A549 (cell line): ENCODE results near the gene EIF3A.

Experiments
- BHLHE40 ChIP-seq: IDR thresholded peaks from 2 replicates; pipeline ENCODE4 v1.6.1; 2012; ENCODE audit warnings: low read depth, low read length, inconsistent platforms
- EP300 ChIP-seq, 2 experiments: fragments of >200 bp; sonication (Bioruptor Twin); formaldehyde crosslinking; IDR thresholded peaks; 2 replicates in 1 of 2; 3 replicates in 1 of 2; pipeline ENCODE4 v1.6.1; 2016 to 2017
- HDAC2 ChIP-seq: fragments of 200-600 bp; sonication (generic); IDR thresholded peaks from 2 replicates; pipeline ENCODE4 v1.6.1; 2016
- JUN ChIP-seq, 2 experiments: fragments of >200 bp; sonication (Bioruptor Twin); formaldehyde crosslinking; IDR thresholded peaks; 2 replicates in 1 of 2; 3 replicates in 1 of 2; pipeline ENCODE4 v1.6.1; 2016 to 2017
- NFE2L2 ChIP-seq: fragments of 150-350 bp; conservative IDR thresholded peaks from 2 replicates; pipeline ENCODE4 v1.6.1; 2014; ENCODE audit warnings: low read length
- POLR2A ChIP-seq: IDR thresholded peaks from 2 replicates; pipeline ENCODE4 v1.6.1; 2012; ENCODE audit warnings: mild to moderate bottlenecking, low read length
- RFX5 ChIP-seq: fragments of 450-650 bp; IDR thresholded peaks from 2 replicates; pipeline ENCODE4 v1.7.1; 2014; ENCODE audit warnings: antibody characterized with exemption, mild to moderate bottlenecking, moderate library complexity
- TF ChIP-seq, protein P1 (sequence below): fragments of >200 bp; sonication (Bioruptor Twin); formaldehyde crosslinking; IDR thresholded peaks from 3 replicates; pipeline ENCODE4 v1.5.1; 2016
- TF ChIP-seq, protein P2 (sequence below): fragments of 450-650 bp; IDR thresholded peaks from 2 replicates; pipeline ENCODE4 v1.6.1; 2014; ENCODE audit warnings: antibody characterized with exemption
- TF ChIP-seq, protein P3 (sequence below): fragments of 250-450 bp; sonication (Bioruptor Pico); IDR thresholded peaks from 2 replicates; pipeline ENCODE4 v1.5.0; 2021; ENCODE audit warnings: mild to moderate bottlenecking, moderate library complexity, borderline replicate concordance
- TF ChIP-seq, protein P4 (sequence below): IDR thresholded peaks from 2 replicates; pipeline ENCODE4 v1.6.1; 2012; ENCODE audit warnings: low read depth, borderline replicate concordance

DNA sequence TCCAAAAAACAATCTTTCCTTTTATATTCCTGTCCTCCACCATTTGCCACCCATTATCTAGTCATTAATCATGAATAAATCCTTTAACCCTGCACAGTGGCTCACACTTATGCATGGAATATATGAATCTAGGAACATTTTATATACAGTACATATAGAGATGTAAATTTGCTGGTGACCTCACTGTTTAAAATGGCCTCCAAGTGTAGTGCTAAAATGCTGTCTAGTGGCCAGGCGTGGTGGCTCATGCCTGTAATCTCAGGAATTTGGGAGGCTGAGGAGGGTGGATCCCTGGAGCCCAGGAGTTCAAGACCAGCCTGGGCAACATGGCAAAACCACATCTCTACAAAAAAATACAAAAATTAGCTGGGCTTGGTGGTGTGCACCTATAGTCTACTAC, 41.5 kb downstream of the EIF3A start:
- TF ChIP-seq JUN (IDR thresholded peaks at IDR 0.05) (no peak), POLR2A (no peak), NFE2L2 (no peak), EP300 (IDR thresholded peaks at IDR 0.05) (no peak), HDAC2 (no peak), RFX5 (no peak), BHLHE40 (no peak)
- TF ChIP-seq, protein P1, sequence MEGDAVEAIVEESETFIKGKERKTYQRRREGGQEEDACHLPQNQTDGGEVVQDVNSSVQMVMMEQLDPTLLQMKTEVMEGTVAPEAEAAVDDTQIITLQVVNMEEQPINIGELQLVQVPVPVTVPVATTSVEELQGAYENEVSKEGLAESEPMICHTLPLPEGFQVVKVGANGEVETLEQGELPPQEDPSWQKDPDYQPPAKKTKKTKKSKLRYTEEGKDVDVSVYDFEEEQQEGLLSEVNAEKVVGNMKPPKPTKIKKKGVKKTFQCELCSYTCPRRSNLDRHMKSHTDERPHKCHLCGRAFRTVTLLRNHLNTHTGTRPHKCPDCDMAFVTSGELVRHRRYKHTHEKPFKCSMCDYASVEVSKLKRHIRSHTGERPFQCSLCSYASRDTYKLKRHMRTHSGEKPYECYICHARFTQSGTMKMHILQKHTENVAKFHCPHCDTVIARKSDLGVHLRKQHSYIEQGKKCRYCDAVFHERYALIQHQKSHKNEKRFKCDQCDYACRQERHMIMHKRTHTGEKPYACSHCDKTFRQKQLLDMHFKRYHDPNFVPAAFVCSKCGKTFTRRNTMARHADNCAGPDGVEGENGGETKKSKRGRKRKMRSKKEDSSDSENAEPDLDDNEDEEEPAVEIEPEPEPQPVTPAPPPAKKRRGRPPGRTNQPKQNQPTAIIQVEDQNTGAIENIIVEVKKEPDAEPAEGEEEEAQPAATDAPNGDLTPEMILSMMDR: no peak
- TF ChIP-seq, protein P2, sequence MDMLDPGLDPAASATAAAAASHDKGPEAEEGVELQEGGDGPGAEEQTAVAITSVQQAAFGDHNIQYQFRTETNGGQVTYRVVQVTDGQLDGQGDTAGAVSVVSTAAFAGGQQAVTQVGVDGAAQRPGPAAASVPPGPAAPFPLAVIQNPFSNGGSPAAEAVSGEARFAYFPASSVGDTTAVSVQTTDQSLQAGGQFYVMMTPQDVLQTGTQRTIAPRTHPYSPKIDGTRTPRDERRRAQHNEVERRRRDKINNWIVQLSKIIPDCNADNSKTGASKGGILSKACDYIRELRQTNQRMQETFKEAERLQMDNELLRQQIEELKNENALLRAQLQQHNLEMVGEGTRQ: no peak
- TF ChIP-seq, protein P3, sequence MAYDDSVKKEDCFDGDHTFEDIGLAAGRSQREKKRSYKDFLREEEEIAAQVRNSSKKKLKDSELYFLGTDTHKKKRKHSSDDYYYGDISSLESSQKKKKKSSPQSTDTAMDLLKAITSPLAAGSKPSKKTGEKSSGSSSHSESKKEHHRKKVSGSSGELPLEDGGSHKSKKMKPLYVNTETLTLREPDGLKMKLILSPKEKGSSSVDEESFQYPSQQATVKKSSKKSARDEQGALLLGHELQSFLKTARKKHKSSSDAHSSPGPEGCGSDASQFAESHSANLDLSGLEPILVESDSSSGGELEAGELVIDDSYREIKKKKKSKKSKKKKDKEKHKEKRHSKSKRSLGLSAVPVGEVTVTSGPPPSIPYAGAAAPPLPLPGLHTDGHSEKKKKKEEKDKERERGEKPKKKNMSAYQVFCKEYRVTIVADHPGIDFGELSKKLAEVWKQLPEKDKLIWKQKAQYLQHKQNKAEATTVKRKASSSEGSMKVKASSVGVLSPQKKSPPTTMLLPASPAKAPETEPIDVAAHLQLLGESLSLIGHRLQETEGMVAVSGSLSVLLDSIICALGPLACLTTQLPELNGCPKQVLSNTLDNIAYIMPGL: no peak
- TF ChIP-seq, protein P4, sequence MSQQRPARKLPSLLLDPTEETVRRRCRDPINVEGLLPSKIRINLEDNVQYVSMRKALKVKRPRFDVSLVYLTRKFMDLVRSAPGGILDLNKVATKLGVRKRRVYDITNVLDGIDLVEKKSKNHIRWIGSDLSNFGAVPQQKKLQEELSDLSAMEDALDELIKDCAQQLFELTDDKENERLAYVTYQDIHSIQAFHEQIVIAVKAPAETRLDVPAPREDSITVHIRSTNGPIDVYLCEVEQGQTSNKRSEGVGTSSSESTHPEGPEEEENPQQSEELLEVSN: no peak
